ENCODE results near the gene ITGA5. TPM values are rescaled to one million over a fixed set of nuclear protein-coding genes. Genes with fewer than 3 reads are reported as not detected.

Gene ITGA5
- total RNA-seq, 1 experiment from 2014 or later, result 75.8 TPM

DNA sequence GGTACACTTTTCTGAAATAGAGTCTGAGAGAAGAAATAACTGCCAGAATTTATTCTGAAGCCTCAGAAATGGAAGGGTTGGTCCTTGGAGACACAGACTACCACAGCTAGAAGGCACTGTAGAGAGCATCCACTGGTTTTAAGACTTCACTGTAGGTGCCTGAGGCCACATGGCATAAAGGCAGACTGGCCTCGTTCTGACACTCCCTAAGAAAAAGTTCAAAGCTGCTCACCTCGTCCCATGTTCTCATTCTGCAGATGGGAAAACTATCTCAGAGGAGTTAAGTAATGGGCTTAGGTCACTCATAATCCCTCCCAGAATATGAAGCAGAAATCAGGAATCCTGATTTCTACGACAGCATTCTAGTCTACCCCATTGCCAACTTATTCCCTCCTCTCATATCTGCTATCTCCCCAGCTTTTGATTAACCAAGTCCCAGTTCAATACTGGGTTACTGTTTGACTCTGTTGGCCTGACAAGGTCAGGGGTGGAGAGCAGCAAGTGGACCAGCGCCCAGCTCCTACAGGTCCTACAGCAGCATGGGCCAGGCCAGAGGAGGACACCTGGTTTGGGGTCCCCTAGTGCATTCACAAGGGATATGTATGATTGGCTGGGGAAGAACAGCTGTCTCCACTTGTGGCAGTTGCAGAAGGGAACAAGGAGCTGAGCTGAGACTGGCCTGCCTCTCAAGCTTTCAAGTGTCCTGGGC is 3.7 kb downstream of the ITGA5 start:
- ChIA-PET CTCF (interaction anchor here (3.4 kb wide), 1 partner anchor 16 kb away, joined by 19 read pairs; no protein-coding TSS in a partner anchor), POLR2A (interaction anchor here (0.5 to 0.7 kb wide), 2 partner anchors 12 to 91 kb away, joined by 3 read pairs; no protein-coding TSS in a partner anchor)
- TF ChIP-seq SIN3A (IDR thresholded peaks at IDR 0.05; ENCODE audit: borderline replicate concordance, insufficient read depth, low read depth, low read length), result no peak
- TF ChIP-seq TCF7L2 (IDR thresholded peaks at IDR 0.05; ENCODE audit: low read depth, low read length), result no peak
- TF ChIP-seq, protein P1, sequence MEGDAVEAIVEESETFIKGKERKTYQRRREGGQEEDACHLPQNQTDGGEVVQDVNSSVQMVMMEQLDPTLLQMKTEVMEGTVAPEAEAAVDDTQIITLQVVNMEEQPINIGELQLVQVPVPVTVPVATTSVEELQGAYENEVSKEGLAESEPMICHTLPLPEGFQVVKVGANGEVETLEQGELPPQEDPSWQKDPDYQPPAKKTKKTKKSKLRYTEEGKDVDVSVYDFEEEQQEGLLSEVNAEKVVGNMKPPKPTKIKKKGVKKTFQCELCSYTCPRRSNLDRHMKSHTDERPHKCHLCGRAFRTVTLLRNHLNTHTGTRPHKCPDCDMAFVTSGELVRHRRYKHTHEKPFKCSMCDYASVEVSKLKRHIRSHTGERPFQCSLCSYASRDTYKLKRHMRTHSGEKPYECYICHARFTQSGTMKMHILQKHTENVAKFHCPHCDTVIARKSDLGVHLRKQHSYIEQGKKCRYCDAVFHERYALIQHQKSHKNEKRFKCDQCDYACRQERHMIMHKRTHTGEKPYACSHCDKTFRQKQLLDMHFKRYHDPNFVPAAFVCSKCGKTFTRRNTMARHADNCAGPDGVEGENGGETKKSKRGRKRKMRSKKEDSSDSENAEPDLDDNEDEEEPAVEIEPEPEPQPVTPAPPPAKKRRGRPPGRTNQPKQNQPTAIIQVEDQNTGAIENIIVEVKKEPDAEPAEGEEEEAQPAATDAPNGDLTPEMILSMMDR (IDR thresholded peaks at IDR 0.05), result no peak
- no peak for TF ChIP-seq POLR2AphosphoS5 (IDR thresholded peaks at IDR 0.05; ENCODE audit: low read depth, low read length)
- TF ChIP-seq, protein P2, sequence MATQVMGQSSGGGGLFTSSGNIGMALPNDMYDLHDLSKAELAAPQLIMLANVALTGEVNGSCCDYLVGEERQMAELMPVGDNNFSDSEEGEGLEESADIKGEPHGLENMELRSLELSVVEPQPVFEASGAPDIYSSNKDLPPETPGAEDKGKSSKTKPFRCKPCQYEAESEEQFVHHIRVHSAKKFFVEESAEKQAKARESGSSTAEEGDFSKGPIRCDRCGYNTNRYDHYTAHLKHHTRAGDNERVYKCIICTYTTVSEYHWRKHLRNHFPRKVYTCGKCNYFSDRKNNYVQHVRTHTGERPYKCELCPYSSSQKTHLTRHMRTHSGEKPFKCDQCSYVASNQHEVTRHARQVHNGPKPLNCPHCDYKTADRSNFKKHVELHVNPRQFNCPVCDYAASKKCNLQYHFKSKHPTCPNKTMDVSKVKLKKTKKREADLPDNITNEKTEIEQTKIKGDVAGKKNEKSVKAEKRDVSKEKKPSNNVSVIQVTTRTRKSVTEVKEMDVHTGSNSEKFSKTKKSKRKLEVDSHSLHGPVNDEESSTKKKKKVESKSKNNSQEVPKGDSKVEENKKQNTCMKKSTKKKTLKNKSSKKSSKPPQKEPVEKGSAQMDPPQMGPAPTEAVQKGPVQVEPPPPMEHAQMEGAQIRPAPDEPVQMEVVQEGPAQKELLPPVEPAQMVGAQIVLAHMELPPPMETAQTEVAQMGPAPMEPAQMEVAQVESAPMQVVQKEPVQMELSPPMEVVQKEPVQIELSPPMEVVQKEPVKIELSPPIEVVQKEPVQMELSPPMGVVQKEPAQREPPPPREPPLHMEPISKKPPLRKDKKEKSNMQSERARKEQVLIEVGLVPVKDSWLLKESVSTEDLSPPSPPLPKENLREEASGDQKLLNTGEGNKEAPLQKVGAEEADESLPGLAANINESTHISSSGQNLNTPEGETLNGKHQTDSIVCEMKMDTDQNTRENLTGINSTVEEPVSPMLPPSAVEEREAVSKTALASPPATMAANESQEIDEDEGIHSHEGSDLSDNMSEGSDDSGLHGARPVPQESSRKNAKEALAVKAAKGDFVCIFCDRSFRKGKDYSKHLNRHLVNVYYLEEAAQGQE (IDR thresholded peaks at IDR 0.05; ENCODE audit: insufficient read depth in 1 of 2, low read depth in 2 of 2, low read length in 1 of 2), result no peak
- Histone ChIP-seq H3K9me3 (ENCODE audit: control insufficient read depth, insufficient read depth, low read depth, low read length) (no peaks in the 10 kb centered on the region), H3K4me1 (ENCODE audit: control insufficient read depth, insufficient read depth, low read length) (peaks cover 31% of the 10 kb centered on the region), H3K27ac (ENCODE audit: low read length) (no peak overlapping the region; the same call in 1 of the 2 replicates), H3K4me3 (ENCODE audit: low read depth in 2 of 2, low read length in 2 of 2) (no peak overlapping the region), H3K36me3 (ENCODE audit: control insufficient read depth, insufficient read depth, low read length) (no peaks in the 10 kb centered on the region; the same call in 1 of the 2 replicates), H3K27me3 (ENCODE audit: control insufficient read depth, insufficient read depth, low read length) (no peaks in the 10 kb centered on the region)
- intact Hi-C loops (cut with micrococcal nuclease; ENCODE audit: unreplicated experiment), result no loop called here
- in situ Hi-C loops (cut with HindIII; ENCODE audit: low pct_unique_long_range_greater_than_20kb, low sequenced_read_pairs), result no loop called here
- DNase-seq (ENCODE audit: low read depth, low spot score) (no peak), ATAC-seq (no peak)
- BruUV-seq (replicated peaks), result no TSS peak

DNA sequence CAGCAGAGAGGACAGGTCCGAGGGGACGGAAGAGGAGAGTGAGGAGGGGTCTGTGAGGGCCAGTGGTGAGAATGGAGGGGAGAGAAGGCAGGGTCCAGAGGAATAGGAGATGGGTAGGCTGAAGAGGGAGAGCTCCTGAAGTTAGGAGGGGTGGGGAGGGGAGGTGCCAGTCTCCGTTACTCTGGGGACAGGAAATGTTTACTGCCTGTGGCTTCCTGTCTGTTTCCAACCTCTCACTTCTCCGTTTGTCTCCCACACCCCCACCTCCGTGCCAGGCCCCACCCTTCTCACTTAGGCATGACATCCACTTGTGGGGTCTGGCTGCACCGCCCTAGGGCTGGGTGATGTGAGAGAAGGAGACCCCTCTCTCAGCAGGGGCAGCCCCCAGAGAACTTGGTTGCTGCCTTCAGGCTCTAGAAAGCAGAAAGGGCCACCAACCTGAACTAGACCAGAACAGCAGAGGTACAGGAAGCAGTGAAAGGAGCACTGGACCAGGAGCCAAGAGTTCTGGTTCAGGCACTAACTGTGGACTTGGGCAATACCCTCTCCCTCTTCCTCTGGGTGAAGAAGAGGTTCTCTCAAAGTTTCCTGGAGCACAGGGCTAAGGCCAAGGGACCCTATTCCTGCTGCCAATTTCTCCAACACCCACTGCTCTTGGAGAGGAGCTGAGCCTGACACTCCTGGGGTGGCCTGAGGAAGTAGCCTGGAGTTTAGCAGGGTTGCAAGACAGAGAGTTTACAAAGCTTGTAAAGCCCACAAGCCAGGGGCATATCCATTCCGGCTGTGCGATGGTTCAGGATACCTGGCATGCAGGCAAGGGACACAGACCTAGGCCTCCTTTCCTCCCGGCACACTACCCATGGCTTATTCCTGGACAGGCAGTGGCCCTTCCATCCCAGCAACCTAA is 5.5 kb downstream of the ITGA5 start:
- no TSS peak for BruUV-seq (replicated peaks)
- POLR2A ChIA-PET, result no interaction called here
- no peak for TF ChIP-seq TCF7L2 (IDR thresholded peaks at IDR 0.05; ENCODE audit: low read depth, low read length)
- TF ChIP-seq, protein P1 (IDR thresholded peaks at IDR 0.05), result no peak
- TF ChIP-seq, protein P2 (IDR thresholded peaks at IDR 0.05; ENCODE audit: insufficient read depth in 1 of 2, low read depth in 2 of 2, low read length in 1 of 2), result no peak
- in situ Hi-C loops (cut with HindIII; ENCODE audit: low pct_unique_long_range_greater_than_20kb, low sequenced_read_pairs) (no loop called here), intact Hi-C loops (cut with micrococcal nuclease; ENCODE audit: unreplicated experiment) (no loop called here)
- Histone ChIP-seq H3K27ac (ENCODE audit: low read length) (0 out of 2 replicates have a peak overlapping the region, but pooled peaks have one; percentile 8), H3K4me3 (ENCODE audit: low read depth in 2 of 2, low read length in 2 of 2) (no peak overlapping the region), H3K27me3 (ENCODE audit: control insufficient read depth, insufficient read depth, low read length) (no peaks in the 10 kb centered on the region), H3K36me3 (ENCODE audit: control insufficient read depth, insufficient read depth, low read length) (no peaks in the 10 kb centered on the region; the same call in 1 of the 2 replicates), H3K9me3 (ENCODE audit: control insufficient read depth, insufficient read depth, low read depth, low read length) (no peaks in the 10 kb centered on the region), H3K4me1 (ENCODE audit: control insufficient read depth, insufficient read depth, low read length) (peaks cover 24% of the 10 kb centered on the region)
- no peak for DNase-seq (ENCODE audit: low read depth, low spot score)
- CTCF ChIA-PET, result interaction anchor here (0.7 to 1.0 kb wide), 7 partner anchors 10 to 266 kb away, joined by 3 to 6 read pairs (median 3); no protein-coding TSS in a partner anchor
- ATAC-seq, result peak; percentile 27; the same call in 1 of the 2 replicates

Data from Panc1 (cell line).